Measurements from ENCODE around the gene CCDC28B. TPM values are rescaled to one million over a fixed set of nuclear protein-coding genes. Genes with fewer than 3 reads are reported as not detected.

CCDC28B gene
- total and polyA plus RNA-seq, 2 of the 13 experiments (the other 11 are each of a cell fraction or from before 2014, with no cell fraction given): 2.6 to 3.5 TPM

DNA sequence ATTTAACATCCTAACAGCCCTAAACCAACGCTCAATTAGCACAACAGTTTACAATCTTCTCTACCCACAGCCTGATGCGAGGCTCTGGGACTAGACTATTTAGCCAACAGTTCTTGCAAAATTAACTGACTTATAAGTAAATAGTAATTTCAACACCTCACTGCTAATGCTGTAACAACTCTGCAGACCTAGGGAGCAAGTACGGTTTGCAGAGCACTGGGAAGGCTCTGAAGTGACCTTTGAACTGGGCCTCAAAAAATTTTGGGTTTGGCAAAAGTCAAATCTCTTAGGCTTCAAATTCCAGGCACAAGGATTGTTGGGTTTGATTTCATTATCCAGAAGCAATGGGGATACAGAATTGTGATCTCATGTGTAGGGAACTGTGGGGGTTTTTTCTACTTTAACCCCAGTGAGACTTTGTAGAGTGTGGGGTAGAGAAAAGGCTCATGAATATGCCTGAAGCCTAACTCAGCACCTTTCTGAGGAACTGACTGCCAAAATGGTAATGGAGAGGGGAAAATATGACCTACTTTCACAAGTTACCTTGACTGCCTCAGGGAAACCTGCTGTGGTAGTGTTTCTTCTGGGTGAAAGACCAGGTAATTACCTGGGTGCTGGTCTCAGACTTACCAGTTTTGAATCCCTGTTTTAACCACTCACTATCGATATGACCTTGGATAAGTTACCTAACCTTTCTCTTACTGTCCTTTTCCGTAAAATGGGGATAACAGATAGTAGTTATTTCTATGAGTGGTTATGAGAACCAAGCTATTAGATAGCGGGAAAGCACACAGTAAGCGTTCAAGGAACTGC is 21.8 kb upstream of the CCDC28B start (continued):
- TF ChIP-seq, protein P1, sequence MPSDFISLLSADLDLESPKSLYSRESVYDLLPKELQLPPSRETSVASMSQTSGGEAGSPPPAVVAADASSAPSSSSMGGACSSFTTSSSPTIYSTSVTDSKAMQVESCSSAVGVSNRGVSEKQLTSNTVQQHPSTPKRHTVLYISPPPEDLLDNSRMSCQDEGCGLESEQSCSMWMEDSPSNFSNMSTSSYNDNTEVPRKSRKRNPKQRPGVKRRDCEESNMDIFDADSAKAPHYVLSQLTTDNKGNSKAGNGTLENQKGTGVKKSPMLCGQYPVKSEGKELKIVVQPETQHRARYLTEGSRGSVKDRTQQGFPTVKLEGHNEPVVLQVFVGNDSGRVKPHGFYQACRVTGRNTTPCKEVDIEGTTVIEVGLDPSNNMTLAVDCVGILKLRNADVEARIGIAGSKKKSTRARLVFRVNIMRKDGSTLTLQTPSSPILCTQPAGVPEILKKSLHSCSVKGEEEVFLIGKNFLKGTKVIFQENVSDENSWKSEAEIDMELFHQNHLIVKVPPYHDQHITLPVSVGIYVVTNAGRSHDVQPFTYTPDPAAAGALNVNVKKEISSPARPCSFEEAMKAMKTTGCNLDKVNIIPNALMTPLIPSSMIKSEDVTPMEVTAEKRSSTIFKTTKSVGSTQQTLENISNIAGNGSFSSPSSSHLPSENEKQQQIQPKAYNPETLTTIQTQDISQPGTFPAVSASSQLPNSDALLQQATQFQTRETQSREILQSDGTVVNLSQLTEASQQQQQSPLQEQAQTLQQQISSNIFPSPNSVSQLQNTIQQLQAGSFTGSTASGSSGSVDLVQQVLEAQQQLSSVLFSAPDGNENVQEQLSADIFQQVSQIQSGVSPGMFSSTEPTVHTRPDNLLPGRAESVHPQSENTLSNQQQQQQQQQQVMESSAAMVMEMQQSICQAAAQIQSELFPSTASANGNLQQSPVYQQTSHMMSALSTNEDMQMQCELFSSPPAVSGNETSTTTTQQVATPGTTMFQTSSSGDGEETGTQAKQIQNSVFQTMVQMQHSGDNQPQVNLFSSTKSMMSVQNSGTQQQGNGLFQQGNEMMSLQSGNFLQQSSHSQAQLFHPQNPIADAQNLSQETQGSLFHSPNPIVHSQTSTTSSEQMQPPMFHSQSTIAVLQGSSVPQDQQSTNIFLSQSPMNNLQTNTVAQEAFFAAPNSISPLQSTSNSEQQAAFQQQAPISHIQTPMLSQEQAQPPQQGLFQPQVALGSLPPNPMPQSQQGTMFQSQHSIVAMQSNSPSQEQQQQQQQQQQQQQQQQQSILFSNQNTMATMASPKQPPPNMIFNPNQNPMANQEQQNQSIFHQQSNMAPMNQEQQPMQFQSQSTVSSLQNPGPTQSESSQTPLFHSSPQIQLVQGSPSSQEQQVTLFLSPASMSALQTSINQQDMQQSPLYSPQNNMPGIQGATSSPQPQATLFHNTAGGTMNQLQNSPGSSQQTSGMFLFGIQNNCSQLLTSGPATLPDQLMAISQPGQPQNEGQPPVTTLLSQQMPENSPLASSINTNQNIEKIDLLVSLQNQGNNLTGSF (CRISPR knock-in tag; IDR thresholded peaks at IDR 0.05): no peak
- TF ChIP-seq ZNF329 (CRISPR knock-in tag; IDR thresholded peaks at IDR 0.05; ENCODE audit: low read depth) (no peak), HHEX (CRISPR knock-in tag; IDR thresholded peaks at IDR 0.05) (no peak), MZF1 (CRISPR knock-in tag; IDR thresholded peaks at IDR 0.05; ENCODE audit: borderline replicate concordance) (no peak), ZNF441 (CRISPR knock-in tag; IDR thresholded peaks at IDR 0.05; ENCODE audit: borderline replicate concordance) (no peak), ZNF510 (CRISPR knock-in tag; IDR thresholded peaks at IDR 0.05; ENCODE audit: low read depth) (no peak), CC2D1A (CRISPR knock-in tag; IDR thresholded peaks at IDR 0.05) (no peak), NFATC3 (CRISPR knock-in tag; IDR thresholded peaks at IDR 0.05) (no peak), ZNF75D (CRISPR knock-in tag; IDR thresholded peaks at IDR 0.05; ENCODE audit: borderline replicate concordance) (no peak), ZFP62 (CRISPR knock-in tag; IDR thresholded peaks at IDR 0.05) (no peak), ZNF30 (CRISPR knock-in tag; IDR thresholded peaks at IDR 0.05) (no peak)
- TF ChIP-seq, protein P2, sequence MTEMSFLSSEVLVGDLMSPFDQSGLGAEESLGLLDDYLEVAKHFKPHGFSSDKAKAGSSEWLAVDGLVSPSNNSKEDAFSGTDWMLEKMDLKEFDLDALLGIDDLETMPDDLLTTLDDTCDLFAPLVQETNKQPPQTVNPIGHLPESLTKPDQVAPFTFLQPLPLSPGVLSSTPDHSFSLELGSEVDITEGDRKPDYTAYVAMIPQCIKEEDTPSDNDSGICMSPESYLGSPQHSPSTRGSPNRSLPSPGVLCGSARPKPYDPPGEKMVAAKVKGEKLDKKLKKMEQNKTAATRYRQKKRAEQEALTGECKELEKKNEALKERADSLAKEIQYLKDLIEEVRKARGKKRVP (CRISPR knock-in tag; IDR thresholded peaks at IDR 0.05): peak in 1 of 2 experiments; percentile 78; a peak in 2 of 4 replicates
- TF ChIP-seq, protein P3, sequence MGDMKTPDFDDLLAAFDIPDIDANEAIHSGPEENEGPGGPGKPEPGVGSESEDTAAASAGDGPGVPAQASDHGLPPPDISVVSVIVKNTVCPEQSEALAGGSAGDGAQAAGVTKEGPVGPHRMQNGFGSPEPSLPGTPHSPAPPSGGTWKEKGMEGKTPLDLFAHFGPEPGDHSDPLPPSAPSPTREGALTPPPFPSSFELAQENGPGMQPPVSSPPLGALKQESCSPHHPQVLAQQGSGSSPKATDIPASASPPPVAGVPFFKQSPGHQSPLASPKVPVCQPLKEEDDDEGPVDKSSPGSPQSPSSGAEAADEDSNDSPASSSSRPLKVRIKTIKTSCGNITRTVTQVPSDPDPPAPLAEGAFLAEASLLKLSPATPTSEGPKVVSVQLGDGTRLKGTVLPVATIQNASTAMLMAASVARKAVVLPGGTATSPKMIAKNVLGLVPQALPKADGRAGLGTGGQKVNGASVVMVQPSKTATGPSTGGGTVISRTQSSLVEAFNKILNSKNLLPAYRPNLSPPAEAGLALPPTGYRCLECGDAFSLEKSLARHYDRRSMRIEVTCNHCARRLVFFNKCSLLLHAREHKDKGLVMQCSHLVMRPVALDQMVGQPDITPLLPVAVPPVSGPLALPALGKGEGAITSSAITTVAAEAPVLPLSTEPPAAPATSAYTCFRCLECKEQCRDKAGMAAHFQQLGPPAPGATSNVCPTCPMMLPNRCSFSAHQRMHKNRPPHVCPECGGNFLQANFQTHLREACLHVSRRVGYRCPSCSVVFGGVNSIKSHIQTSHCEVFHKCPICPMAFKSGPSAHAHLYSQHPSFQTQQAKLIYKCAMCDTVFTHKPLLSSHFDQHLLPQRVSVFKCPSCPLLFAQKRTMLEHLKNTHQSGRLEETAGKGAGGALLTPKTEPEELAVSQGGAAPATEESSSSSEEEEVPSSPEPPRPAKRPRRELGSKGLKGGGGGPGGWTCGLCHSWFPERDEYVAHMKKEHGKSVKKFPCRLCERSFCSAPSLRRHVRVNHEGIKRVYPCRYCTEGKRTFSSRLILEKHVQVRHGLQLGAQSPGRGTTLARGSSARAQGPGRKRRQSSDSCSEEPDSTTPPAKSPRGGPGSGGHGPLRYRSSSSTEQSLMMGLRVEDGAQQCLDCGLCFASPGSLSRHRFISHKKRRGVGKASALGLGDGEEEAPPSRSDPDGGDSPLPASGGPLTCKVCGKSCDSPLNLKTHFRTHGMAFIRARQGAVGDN (CRISPR knock-in tag; IDR thresholded peaks at IDR 0.05): no peak
- TF ChIP-seq, protein P4, sequence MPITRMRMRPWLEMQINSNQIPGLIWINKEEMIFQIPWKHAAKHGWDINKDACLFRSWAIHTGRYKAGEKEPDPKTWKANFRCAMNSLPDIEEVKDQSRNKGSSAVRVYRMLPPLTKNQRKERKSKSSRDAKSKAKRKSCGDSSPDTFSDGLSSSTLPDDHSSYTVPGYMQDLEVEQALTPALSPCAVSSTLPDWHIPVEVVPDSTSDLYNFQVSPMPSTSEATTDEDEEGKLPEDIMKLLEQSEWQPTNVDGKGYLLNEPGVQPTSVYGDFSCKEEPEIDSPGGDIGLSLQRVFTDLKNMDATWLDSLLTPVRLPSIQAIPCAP (CRISPR knock-in tag; IDR thresholded peaks at IDR 0.05; ENCODE audit: low read depth): no peak
